CD4-positive, alpha-beta T cell treated with Interleukin-10 for 1 hour (primary cell): ENCODE measurements around the gene ZMIZ1.
A peak's percentile ranks its signal among the peaks of the same experiment; 100 is the strongest.

Source experiments
- DNase-seq: peaks from one replicate; pipeline ENCODE4 v3.0.0-alpha.2; 2020

Gene ZMIZ1, protein sequence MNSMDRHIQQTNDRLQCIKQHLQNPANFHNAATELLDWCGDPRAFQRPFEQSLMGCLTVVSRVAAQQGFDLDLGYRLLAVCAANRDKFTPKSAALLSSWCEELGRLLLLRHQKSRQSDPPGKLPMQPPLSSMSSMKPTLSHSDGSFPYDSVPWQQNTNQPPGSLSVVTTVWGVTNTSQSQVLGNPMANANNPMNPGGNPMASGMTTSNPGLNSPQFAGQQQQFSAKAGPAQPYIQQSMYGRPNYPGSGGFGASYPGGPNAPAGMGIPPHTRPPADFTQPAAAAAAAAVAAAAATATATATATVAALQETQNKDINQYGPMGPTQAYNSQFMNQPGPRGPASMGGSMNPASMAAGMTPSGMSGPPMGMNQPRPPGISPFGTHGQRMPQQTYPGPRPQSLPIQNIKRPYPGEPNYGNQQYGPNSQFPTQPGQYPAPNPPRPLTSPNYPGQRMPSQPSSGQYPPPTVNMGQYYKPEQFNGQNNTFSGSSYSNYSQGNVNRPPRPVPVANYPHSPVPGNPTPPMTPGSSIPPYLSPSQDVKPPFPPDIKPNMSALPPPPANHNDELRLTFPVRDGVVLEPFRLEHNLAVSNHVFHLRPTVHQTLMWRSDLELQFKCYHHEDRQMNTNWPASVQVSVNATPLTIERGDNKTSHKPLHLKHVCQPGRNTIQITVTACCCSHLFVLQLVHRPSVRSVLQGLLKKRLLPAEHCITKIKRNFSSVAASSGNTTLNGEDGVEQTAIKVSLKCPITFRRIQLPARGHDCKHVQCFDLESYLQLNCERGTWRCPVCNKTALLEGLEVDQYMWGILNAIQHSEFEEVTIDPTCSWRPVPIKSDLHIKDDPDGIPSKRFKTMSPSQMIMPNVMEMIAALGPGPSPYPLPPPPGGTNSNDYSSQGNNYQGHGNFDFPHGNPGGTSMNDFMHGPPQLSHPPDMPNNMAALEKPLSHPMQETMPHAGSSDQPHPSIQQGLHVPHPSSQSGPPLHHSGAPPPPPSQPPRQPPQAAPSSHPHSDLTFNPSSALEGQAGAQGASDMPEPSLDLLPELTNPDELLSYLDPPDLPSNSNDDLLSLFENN

DNA sequence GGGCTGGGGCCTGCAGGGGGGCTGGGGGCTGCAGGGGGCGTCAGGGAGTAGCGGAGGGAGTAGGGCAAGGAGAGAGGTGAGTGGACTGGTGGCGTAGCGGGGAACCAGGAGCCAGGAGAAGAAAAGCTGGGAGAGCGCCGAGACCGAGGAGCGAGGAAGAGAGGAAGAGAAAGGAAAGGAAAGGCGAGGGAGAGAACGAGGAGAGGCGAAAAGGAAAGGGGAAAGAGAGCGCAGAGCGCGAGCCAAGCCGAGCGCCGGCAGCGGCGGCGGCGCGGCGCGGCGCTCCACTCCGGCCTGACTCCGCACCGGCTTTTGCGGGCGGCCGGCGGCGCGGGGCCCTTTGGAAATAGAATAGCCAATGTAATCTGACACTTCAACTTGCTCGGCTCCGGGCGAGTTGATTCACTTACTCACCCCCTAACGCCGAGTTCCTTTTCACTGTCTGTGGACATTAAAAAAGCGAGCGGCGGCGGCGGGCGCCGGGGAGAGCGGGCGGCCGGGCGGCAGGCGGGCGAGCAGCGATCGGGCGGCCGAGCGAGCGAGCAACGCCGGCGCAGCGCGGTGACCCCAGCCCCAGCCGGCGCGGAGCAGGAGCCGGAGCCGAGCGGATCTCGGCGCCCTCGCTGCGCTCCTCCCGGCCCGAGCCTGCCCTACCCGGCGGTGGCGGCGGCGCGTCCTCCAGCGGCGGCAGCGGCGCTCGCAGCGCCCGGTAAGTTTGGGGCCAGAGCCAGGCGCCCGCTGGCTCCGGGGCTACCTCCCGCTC, at the start of gene ZMIZ1:
Gene ZMIZ1, plus strand, starts transcription at position 405 of the 763 bp plus-strand sequence. CDS start 132,667 bp downstream, outside the sequence.
- peak; percentile 86 for DNase-seq

DNA sequence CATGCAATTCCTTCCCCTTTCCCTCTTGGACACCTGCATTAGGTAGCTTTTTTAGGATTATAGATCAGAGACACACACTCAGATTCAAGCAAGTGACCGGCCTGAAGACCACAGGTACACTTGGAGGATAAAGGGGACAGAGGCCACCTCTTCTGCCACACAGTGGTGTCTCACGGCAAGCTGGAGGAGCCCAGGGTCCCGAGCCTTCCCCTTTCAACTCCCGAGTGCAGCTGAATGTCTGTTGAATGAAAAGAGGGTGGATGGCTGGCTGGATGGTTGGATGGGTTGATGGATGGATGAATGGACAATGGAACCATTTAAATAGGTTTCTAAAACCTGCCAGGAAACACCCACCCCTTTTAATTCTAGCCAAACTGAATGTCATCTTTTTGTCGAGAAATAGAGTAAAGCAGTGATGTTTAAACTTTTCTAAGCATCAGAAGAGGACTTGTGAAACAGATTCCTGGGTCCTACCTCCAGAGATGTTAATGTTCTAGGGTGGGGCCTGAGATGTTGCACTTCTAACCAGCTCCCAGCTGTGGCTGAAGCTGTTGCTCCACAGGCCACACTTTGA, 49.2 kb upstream of the ZMIZ1 start:
- no peak for DNase-seq

DNA sequence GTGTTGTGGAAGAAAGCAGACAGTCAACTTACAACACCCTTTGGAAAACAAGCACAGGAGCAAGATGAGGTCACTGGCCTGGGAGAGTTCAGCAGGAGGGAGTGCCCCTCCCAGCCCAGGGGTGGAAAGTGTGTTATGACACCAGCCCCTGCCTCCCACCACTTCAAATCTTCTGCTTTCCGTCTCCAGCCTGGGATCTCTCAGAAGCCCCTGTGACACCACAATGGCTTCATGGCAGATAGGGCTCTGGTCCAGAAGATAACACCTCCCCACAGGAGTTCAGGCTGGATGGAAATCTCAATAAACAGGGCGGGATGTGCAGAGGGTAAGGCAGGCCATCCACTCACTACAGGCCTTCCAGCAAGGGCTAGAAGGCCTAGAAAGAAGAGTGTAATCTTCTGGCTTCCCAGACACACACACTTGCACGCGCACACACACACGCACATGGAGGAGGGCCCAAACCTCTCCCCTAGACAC, 48.7 kb upstream of the ZMIZ1 start:
- DNase-seq: no peak

DNA sequence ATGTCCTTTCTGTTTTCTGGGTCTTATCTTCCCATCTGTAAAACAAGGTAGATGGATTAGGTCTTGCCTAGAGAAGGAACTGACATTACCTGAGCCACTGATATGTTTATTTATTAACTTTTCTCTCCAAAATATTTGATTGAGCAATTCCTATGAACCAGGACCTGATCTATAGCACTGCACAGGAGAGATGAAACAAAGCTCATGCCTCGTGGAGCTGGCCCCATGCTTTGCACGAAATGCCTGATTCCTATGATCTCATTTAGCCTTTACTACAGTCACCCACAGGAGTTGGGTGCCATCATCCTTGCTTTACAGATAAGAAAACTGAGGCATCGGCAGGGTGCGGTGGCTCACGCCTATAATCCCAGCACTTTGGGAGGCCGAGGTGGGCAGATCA, 48.2 kb upstream of the ZMIZ1 start:
- no peak for DNase-seq

DNA sequence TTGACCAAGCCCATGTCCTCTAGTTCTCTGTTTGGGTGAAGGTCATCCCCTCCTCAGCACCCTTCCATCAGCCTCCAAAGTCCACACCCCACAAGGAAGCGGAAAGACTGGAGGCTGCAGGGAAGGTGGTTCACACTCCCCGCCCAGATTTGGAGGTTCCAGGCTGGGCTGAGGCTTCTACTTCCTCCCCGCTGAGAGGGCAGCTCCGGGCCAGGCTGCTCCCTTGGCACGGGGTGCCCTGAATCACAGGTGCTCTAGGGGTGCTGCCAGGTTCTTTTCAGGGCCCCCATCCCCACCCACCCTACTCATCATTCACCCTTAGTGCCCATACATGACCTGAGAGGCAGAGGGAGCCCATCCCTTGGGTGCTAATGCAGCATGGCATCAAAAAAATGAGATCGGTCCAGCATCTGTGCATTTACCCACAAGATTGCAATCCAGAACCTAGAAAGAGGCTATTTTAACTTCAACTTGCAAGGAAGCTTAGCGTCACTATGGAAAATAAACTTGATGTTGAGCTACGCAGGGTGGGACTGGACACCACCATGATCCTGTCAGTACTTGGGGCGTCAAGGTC, 47.3 kb upstream of the ZMIZ1 start:
- no peak for DNase-seq

DNA sequence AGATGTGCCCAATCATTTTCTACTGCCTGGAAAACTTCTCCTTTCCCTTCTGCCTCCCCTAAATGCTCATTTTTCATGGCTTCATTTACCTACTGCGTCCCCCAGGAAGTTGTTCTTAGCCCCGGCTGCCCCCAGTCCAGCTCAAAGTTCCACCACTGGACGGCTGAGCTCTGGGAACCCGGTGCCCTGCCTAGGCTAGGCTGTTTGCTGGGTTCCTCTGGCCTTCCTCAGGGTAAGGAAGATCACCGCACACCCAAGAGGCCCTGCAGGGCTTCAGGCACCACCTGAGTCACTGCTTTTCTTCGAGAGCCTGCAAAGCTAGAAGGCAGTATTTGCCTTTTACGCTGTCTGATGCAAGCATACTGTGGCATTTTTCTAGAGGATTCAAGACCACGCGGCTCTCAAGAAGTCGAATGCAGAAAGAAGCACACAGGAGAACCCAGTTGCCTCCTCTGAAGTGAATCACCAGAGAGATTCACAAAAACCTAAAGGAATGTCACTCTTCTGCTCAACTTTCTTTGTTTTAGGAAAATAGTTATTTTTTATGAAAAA, 46.7 kb upstream of the ZMIZ1 start:
- no peak for DNase-seq

DNA sequence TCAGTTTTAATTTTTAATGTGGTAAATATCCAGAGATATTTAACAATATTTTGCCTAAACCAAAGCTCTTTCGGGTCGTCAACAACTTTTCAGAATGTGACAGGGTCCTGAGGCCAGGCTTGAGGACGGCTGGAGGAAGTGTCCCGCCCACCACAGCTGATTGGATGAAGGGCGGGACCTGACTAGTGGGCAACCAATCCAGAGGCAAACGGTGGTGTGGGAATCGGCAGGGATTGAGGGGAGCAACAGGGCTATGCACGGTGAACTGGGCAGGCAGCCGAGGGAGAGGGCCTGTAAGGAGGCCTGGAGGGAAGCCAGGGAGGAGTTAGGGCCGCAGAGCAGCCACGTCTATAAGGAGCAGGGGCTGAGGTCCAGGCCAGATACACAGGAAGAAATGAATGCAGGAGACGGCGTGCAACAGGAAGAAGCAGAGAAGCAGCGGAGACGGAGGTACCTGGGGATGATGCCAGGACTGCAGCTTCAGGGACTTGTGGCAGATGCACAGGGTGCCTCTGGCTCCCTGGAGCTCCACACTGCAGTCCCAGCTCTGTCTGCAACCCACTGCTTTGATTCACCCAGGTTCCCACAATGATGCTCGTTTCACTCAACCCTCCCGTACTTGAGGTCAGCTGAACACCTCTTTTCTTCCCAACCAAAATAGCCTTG, 46.1 kb upstream of the ZMIZ1 start:
- DNase-seq: peak; percentile 25

DNA sequence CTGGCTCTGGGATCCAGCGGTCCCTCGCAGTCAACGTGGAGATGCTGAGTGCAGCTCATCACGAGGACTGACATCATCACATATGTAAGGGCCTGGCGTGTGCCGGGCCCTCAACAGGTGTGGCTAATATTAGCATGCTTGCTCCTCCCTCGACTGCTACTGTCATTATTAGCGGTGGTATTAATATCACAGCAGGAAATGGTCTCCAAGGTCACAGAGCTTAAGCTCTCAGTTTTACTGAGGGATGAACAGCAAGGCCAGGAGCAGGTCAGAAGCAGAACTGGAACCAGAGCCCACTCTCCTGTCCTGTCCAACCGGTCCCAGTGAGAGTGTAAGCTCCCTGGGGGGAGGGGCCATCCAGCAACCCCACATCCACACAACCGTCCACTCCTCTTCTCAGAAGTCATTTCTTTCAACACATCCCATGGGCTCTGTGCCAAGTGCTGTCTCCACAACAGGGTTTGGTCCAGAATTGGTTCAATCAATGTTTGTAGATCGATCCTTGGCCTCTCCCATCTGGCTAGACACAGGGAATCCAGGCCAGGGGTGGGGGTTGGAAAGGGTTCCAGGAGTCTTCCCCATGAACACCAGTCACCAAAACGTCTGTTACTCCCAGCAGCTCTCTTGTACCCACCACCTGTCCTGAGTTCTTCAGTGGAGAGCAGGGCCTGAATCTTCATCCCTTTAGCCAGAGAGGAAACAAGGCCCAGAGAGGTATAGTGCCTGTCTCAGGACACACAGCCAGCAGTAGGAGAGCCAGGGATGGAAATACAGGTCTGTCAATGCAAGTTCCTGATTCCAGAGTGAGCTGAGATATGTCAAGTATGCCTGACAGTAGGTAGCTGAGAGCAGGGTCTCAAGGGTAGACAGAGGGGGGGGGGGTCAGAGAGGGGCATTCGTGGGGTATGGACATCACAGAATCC, 45.3 kb upstream of the ZMIZ1 start:
- no peak for DNase-seq

DNA sequence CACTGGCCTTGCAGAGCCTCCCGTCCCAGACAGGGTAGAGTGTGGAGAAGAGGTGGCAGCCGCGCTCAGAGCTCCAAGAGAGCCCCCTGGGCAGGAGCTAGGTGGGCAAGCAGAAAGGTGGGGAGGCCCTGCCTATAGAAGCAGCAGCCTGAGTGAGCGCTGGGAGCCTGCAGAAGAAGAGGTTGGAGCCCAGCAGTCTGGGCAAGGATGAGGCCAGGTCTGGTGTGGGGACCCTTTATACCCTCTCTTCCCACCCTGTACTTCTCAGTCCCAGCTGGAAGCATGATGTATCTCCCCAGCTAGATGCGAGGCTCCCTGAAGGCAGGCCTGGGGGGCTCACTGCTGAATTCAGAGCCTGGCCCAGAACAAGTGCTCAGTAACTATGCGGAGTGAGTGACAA, 44.5 kb upstream of the ZMIZ1 start:
- DNase-seq: no peak

DNA sequence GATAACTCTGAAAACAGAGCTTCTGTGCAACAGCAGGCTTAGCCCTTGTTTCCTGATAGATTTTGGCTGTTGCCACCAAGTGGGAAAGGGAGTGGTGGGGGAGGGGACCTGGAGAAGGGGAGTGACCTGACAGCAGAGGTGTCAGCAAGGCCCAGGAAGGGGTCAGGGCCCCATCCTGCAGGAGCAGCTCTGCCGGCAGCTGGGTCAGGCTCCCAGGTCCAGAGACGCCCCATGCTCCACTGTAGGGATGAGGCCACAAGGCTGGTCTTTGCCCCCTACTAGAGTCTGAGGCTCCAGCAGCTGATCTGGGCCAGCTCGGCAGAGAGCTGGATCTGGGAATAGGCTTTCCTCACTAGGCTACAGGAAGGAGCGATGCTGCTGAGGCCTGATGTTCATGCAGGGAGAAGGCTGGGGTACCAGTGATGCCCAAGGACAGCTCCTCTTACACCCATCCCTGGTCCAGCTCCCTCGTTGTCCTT, 44.0 kb upstream of the ZMIZ1 start:
- DNase-seq: no peak

DNA sequence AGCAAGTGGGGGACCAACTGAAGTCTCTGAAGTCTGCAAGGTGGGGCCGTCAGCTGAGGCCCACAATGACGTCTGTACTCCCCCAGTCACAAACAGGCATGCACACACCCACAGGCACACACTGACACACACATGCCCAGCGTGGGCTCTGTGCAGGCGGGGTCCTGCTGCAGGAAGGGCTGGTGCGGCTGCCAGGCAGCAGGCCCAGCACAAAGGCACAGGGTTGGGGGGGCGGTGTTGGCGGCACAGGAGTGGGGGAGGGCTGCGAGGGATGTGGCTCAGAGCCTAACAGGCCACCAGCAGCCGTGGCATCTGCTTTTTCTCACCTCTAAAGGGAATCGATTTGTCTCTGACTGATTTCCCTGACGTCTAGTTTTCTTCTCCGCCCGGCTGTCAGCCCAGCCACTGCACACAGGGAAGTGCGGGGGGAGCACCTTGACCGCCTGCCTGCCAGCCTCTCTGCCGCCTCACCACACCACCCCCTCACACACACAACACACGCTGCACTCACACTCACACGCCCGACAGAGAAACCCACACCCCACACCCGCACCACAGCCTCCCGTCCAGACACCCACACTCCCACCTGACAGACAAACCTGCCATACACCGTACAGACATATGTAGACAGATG, 43.5 kb upstream of the ZMIZ1 start:
- DNase-seq: peak; percentile 53

DNA sequence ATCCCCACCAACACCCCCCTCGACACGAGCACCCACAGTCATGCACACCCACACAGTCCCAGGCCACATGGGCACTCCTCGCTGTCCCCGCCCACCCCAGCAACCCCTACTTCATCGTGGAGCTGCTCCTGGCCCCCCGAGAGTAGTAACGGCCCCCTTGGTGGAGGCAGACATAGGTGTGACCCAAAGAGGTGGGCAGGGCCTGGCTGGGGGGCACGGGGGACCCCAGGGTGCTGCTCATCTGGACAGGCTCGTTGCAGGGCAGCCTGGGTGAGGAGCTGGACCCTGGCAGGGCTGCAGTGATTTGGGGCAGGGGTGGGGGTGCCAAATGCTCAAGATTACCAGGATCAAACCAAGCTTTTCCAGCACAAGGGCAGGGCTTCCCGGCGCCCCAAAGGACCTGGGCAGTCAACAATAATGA, 42.4 kb upstream of the ZMIZ1 start:
- DNase-seq: no peak

DNA sequence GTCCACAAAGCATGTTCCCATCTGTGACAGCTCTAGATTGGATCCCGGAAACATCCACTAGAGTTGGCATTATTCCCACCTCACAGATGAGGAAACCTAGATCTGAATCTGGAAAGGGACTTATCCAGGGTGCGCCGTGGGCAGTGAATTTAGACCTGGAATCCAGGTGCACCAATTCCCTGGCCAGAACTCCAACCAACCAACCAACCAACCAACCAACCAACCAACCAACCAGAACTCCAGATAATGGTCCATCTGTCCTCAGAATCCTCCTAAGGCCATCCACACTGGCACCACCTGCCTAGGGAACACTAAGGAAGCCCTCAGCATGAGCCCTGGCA, 42.0 kb upstream of the ZMIZ1 start:
- no peak for DNase-seq

DNA sequence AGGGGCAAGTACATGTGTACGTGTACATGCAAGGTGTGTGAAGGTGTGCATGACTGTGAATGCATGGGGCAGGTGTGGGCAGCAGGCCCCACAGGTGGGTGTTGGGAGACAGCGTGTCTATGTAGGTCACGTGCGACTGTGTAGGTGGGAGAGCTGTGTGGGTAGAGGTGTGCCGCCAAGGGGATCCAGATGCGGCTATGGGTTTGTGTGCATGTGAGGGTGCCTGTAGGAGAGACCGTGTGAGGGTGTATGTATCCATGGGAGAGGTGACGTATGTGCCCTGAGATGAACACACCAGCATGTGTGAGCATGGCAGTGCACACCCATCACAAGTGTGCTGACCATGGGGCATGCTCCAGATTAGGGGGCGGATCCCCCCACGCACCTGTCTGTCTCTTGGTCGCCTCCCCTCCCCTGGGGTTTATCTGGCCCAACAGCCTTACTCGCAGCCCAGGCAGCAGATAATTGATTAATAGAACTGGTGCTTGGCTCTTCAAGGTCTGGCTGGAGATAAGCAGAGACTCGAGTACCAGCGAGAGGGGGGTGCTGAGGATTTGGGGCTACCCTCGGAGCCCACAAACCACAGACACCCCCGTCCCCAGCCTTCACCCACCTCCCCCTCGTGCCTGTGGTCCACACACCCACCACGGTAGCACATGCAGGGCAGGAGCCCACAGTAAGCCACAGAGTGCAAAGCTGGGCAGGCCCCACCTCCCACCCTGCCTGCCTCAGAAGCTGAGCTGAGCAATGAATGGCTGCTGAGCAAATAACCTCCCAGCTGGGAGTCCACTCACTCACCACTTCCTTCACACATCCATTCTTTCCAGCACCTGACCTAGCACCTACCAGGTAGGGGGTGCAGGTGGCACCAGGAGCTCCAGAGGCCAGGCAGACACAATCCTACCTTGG, 41.4 kb upstream of the ZMIZ1 start:
- peak; percentile 63 for DNase-seq

DNA sequence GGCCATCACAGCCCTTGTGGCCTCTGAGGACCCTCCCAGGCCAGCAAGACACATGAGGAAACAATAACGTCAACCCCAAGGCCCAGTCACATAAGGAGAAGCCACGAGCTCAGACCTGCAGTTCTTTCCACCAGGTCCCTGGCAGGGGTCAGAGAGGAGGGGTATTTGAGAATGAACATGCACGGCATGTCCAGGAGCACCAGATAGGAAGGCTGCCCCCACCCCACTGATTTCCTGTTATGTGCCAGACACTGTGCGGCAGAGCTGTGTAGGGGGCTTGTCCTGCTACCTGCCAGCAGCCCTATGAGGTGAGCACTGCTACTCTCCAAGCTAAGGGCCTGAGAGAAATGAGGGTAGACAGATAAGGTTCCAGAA, 40.7 kb upstream of the ZMIZ1 start:
- no peak for DNase-seq

DNA sequence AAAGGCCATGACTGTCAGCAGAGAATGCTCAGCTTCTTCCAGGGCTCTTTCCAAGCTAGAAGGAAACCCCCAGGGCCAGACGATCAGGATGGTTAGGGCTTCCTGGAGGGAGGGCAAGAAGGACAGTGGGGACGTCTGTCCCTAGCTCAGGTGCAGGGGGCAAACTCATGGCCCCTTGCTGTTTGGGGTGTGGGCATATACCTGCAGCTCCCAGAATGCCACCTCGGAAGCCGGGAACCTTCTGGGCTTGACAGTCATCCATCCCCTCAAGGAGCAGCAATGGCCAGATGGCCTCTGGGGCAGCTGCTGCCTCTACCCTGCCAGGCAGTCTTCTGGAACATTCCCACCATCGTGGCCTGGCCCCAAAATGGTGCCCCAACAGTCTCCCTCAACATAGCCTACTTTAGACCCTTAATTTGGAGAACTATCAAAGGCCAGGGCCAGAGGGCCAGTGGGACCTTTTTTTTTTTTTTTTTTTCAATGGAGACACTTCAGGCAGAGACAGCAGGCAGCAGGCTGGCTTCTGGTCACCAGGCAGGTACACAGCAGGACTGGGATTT, 40.2 kb upstream of the ZMIZ1 start:
- DNase-seq: no peak

DNA sequence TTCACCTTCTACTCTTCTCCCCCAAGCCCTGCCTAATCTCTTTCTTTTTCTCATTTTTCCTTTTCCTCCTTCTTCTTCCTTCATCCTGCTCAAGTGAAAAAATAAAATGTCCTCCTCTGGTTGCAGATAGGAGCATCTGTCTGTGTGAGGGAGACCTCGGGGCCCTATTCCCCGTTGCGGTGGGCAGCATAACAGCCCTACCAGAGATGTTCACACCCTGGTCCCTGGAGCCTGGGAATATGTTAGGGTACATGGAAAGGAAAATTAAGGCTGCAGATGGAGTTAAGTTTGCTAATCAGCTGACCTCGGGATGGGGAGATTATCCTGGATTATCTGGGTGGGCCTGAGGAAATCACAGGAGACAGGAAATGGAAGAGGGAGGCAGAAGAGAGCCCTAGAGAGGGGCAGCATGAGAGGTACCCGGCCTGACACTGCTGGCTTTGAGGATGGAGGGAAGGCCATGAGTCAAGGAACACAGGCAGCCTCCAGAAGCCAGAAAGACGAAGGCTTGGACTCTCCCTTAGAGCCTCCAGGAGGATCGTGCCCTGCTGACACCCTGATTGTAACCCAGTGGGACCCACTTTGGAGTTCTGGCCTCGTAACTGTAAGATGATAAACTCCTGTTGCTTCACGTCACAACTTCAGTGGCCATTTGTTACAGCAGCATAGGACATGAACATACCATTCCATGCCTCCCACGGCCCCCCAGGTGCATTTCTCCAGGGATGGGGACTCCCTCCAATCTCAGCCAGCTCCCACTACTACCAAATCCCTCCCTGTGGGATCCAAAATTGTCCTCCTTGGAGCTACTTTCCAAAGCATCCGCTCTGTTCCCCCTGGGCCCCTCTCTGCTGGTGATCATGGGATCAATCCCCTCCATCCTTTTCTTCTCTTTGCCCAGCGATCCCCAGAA, 39.0 kb upstream of the ZMIZ1 start:
- no peak for DNase-seq
